GM18868 (cell line): ENCODE measurements around the gene P2RX4.
"Not testable (repeated sequence)": the region's sequence is repeated elsewhere in the genome, so short reads cannot be mapped to it uniquely, and the experiment has no call there.

Experiments
- ATAC-seq: cut with Tn5 transposase; IDR thresholded peaks from one replicate; pipeline ENCODE4 v1.9.1; 2021; ENCODE audit warnings: mild to moderate bottlenecking, moderate library complexity; ENCODE audit not compliant: unreplicated experiment

P2RX4 gene

DNA sequence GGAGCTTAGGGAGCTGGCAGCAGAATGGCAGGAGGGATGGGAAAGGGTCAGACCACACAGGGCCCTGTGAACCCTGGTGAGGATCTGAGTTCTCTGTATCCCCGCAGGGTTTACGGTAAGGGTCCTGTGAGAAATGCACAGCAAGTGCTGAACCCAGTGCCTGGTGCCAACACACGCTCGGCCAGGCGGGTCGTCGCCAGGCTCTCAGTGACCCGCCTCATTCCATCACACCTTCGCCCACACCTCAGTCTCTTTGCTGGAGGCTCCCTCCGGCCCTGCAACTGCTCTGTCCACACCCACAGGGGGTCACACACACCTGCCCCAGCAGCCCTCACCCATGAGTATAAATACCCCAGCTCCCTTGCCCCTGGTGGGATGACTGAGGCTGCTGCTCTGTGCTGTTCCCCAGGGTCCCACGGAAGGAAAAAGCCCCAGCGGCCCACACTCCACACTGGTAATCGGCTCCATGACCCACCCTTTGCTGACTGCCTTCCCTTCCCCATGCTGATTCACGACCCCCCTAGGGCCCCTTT lies 63.5 kb downstream of the P2RX4 start:
- no peak for ATAC-seq

DNA sequence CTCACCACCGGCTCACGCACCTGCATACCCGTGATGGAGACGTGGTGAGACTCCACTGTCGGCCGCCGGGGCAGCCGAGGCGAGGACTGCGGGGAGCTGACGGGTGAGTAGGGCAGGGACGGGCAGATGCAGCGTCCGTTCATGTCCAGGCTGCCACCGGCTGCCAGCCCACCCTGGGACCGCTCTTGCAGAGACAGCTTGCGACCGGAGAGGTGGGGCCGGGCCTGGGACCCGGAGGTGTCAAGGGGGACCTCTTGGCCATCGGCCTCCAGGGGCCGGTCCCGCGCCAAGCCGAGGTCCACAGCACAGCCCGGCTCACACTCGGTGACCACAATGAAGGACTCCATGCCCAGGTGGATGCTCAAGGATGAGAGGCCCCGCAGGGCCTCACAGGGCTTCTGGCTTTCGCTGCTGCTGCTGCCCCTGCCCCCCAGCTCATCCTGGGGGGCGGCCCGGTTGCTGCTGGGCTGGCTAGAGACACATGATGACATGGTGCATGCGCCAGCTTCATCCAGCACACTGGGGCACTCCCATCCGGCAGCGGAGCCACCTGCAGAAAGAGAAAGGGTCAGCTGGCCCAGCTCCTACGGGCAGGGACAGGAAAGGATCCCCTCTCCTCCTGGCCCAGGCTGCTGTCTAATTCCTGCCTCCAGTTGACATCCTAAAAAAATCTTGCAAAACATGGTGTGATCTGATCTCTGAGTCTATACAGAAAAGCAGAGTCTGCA lies 64.3 kb downstream of the P2RX4 start:
- no peak for ATAC-seq

GRCh38 chr12:121277374-121277759 lies 67.4 kb downstream of the P2RX4 start:
- no peak for ATAC-seq

GRCh38 chr12:121278169-121279070 lies 68.5 kb downstream of the P2RX4 start:
- no peak for ATAC-seq

GRCh38 chr12:121279071-121279375 lies 69.1 kb downstream of the P2RX4 start:
- ATAC-seq = no peak

DNA sequence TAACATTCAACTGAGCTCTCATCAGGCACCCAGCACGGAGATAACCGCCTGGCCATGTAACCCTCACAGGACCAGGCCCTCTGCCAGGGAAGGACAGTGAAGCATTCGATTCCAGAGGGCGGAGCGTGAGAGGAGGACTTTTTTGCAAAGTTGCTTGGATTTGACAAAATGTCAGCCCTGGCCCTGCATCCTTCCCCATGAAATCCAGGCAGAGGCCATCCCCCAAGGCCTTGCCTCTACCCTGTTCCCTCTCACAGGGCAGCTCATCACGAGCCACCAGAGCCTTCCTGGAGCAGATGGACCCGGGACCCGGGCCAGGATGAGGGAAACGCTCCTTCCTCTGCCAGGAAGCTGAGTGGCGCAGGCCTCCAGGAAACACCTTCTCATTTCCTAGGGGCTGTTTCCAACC lies 69.6 kb downstream of the P2RX4 start:
- ATAC-seq = no peak

DNA sequence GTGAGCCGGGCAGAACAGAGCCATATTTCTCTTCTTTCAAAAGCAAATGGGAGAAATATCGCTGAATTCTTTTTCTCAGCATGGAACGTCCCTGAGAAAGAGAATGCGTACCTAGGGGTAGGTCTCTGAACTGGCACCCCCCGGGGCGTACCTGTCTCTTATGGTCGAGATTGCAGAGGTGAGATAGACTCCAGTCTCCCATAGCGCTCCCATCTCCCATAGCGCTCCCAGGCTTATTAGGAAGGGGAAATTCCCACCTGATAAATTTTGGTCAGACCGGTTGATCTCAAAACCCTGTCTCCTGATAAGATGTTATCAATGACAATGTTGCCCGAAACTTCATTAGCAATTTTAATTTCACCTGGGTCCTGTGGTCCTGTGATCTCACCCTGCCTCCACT lies 70.6 kb downstream of the P2RX4 start:
- ATAC-seq = not testable (repeated sequence)

- ATAC-seq = not testable (repeated sequence)
Measured at GRCh38 chr12:121281116-121281515, 71.2 kb downstream of the P2RX4 start.

GRCh38 chr12:121282072-121282742 lies 72.3 kb downstream of the P2RX4 start:
- no peak for ATAC-seq

GRCh38 chr12:121282910-121283309 lies 73.0 kb downstream of the P2RX4 start:
- not testable (repeated sequence) for ATAC-seq

DNA sequence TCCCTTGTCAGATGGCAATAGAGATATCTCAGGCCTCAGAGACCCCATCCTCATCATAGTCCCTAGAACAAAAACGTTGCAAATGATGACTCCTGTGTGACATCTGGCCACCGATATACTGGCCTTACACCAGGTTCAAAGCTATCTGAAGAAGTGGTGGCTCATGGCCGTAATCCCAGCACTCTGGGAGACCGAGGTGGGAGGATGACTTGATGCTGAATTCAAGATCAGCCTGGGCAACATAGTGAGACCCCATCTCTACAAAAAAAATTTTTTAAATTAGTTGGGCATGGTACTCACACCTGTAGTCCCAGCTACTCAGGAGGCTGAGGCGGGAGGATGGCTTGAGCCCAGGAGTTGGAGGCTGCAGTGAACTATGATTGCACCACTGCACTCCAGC lies 73.5 kb downstream of the P2RX4 start:
- no peak for ATAC-seq
